Type B pancreatic cell (in vitro differentiated cells): ENCODE data around the gene SLX4IP. TPM values are rescaled to one million over a fixed set of nuclear protein-coding genes. Genes with fewer than 3 reads are reported as not detected.

Experiments
- DNase-seq: peaks from one replicate; pipeline ENCODE4 v3.0.0; 2021; ENCODE audit warnings: mixed read lengths; ENCODE audit not compliant: unreplicated experiment; ENCODE audit errors: extremely low spot score
- H3K27ac Mint-ChIP-seq: 2 replicates; pipeline ENCODE4 v1.8.0; 2021; ENCODE audit warnings: mild to moderate bottlenecking, mixed read lengths
- H3K27me3 Mint-ChIP-seq: 2 replicates; pipeline ENCODE4 v1.8.0; 2021; ENCODE audit warnings: mixed read lengths
- H3K36me3 Mint-ChIP-seq: 2 replicates; pipeline ENCODE4 v1.8.0; 2021; ENCODE audit warnings: mixed read lengths
- H3K4me1 Mint-ChIP-seq: one replicate; pipeline ENCODE4 v1.8.0; 2021; ENCODE audit warnings: mixed read lengths; ENCODE audit not compliant: unreplicated experiment
- H3K4me3 Mint-ChIP-seq: 2 replicates; pipeline ENCODE4 v1.8.0; 2021; ENCODE audit warnings: mild to moderate bottlenecking, mixed read lengths
- H3K9me3 Mint-ChIP-seq: 2 replicates; pipeline ENCODE4 v1.8.0; 2021; ENCODE audit warnings: mixed read lengths
- CTCF ChIP-seq: fragments of 200-600 bp; sonication (generic); conservative IDR thresholded peaks from 2 replicates; pipeline ENCODE4 v1.5.0; 2021; ENCODE audit warnings: antibody characterized with exemption, mild to moderate bottlenecking
- total RNA-seq: library from RNA; stranded (reverse); gene quantifications from 2 replicates; pipeline ENCODE4 v1.2.1, GENCODE V29; 2021; ENCODE audit warnings: low replicate concordance

The SLX4IP gene
- total RNA-seq, 1 donor from 2014 or later: 8.5 TPM

GRCh38 chr20:10465135-10465534 is 30.0 kb downstream of the SLX4IP start:
- Mint-ChIP-seq H3K36me3 (peaks cover 26% of the 10 kb centered on the region), H3K9me3 (peaks cover 10% of the 10 kb centered on the region), H3K4me1 (peaks cover 25% of the 10 kb centered on the region), H3K4me3 (no peak overlapping the region), H3K27me3 (no peaks in the 10 kb centered on the region), H3K27ac (no peak overlapping the region)
- no peak for TF ChIP-seq CTCF
- DNase-seq: no peak

DNA sequence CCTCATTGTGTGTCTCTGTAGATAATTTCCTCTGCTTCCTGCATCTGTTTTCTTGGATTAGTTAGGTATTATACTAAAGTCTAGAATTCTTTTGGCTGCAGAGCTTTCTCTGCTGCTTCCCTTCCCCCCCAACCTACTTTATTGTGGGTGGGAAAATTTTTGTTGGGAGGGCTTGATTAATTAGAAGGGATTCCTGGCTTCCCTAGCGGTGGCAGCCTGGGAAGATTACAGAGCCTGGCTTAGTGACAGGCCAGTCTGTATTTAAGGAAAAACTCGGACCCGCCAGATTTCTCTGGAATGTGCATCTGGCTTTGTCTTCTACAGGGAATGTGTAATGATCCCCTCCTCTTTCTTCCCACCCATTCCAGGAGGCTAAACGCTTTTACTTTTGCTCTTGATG is 31.2 kb downstream of the SLX4IP start:
- H3K36me3 Mint-ChIP-seq: peaks cover 23% of the 10 kb centered on the region
- H3K4me1 Mint-ChIP-seq: peaks cover 30% of the 10 kb centered on the region
- H3K27ac Mint-ChIP-seq: no peak overlapping the region
- peaks cover 10% of the 10 kb centered on the region for H3K9me3 Mint-ChIP-seq
- DNase-seq: no peak
- H3K27me3 Mint-ChIP-seq: no peaks in the 10 kb centered on the region
- H3K4me3 Mint-ChIP-seq: no peak overlapping the region
- no peak for TF ChIP-seq CTCF

DNA sequence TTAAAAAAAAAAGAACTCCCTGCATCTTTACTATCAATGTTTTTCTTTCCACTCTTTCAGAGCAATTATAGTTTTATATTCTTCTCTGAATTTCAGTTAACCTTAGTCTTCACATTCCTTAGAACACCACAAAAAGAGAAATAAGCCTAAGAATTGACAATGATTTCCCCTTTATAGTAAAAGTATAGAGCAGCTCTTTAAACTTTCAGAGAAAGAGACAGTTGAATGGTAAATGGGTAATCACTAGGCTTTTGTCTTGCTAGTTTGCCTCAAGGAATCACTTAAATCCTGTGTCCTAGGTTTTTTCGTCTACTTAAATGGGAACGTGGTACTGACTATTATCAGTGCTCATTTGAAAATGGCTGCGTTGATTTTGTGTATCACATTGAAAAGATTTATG is 31.8 kb downstream of the SLX4IP start:
- no peak overlapping the region for H3K4me3 Mint-ChIP-seq
- TF ChIP-seq CTCF: no peak
- H3K4me1 Mint-ChIP-seq: peaks cover 30% of the 10 kb centered on the region
- no peak for DNase-seq
- no peak overlapping the region for H3K27ac Mint-ChIP-seq
- H3K27me3 Mint-ChIP-seq: no peaks in the 10 kb centered on the region
- peaks cover 28% of the 10 kb centered on the region for H3K36me3 Mint-ChIP-seq
- peaks cover 10% of the 10 kb centered on the region for H3K9me3 Mint-ChIP-seq

GRCh38 chr20:10467681-10468339 is 32.7 kb downstream of the SLX4IP start:
- Mint-ChIP-seq H3K4me3 (no peak overlapping the region), H3K9me3 (peaks cover 6% of the 10 kb centered on the region), H3K36me3 (peaks cover 26% of the 10 kb centered on the region), H3K27me3 (no peaks in the 10 kb centered on the region), H3K4me1 (peaks cover 32% of the 10 kb centered on the region), H3K27ac (peak overlapping the region; percentile 37)
- no peak for TF ChIP-seq CTCF
- DNase-seq: no peak

DNA sequence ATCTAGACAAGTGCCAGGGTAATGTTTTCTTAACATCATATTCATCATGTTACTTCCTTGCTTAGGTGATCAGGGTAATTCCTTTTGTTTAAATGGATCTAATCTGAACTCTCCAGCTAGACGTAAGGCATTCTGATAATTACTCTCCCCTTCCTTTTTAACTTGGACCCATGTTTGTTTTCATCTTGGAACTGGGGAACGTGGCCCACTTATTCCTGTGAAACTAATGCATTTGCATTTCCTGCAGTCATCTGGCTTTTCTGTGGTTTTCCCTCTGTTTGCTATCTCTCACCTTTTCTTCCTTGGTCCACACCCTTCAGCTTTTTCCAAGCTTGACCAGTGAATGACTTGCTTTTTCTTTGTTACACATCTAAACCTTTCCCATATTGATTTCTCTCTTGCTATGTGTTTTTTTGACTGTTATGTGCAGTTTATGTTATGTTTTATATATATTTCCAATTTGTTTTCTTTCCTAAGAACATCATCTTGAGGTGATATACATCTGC is 33.3 kb downstream of the SLX4IP start:
- Mint-ChIP-seq H3K4me1 (peaks cover 38% of the 10 kb centered on the region), H3K36me3 (peaks cover 20% of the 10 kb centered on the region)

More for the DNA sequence above, 33.3 kb downstream of the SLX4IP start:
- Mint-ChIP-seq H3K9me3 (peaks cover under 1% of the 10 kb centered on the region), H3K27me3 (no peaks in the 10 kb centered on the region), H3K4me3 (no peak overlapping the region), H3K27ac (peak overlapping the region; percentile 37)
- no peak for TF ChIP-seq CTCF
- no peak for DNase-seq
